ENCODE measurements around the gene TRAPPC8. TPM values are rescaled to one million over a fixed set of nuclear protein-coding genes. Genes with fewer than 3 reads are reported as not detected.
A peak's percentile ranks its signal among the peaks of the same experiment; 100 is the strongest.

Gene TRAPPC8
- total and polyA plus RNA-seq, 10 of the 15 experiments (the other 5 are each of a cell fraction or from before 2014, with no cell fraction given): 13.0 to 75.4 (median 24.8) TPM

DNA sequence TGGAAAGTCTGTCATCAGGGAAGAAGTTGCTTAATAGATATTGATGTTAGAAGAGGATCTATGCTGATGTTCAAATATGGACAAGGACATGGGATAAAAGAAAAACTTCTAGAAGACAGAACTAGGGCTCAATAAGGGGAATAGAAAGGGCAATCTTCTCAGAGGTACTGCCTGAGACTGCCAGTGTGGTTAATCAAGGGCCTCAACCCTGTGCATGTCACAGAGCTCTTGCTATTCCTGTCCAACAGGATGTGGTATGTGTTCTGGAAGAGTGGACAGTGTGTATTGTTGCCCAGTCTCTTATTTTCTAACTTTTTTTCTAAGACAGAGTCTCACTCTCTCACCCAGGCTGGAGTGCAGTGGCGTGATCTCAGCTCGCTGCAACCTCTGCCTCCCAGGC lies 47.9 kb upstream of the TRAPPC8 start:
- no peaks in the 10 kb centered on the region for H3K27me3 ChIP-seq (replicated peaks in 1 of 2; ENCODE audit: control insufficient read depth in 2 of 2, insufficient read depth in 2 of 2, low read length in 1 of 2)
- no peak overlapping the region; the same call in 1 of the 2 replicates for H3K9ac ChIP-seq (ENCODE audit: control insufficient read depth, insufficient read depth, low read length)
- H3K79me2 ChIP-seq (ENCODE audit: control insufficient read depth, insufficient read depth, low read length): no peaks in the 10 kb centered on the region
- H3K27ac ChIP-seq (ENCODE audit: control insufficient read depth, insufficient read depth): no peak overlapping the region
- no peak overlapping the region for H3K4me3 ChIP-seq
- H3K9me3 ChIP-seq (replicated peaks; ENCODE audit: control insufficient read depth, insufficient read depth, low read length): no peaks in the 10 kb centered on the region
- WGBS (ENCODE audit: insufficient coverage, insufficient replicate concordance, low lambda C conversion rate, missing lambda C conversion rate): 37% methylated on average over 2 of the region's 2 CpGs
- ChIA-PET POLR2A (no interaction called here), SMC1A (ENCODE audit: uncharacterized antibody, unreplicated experiment) (no interaction called here), CTCF (interaction anchor here (0.7 kb wide), 1 partner anchor 24 kb away, joined by 3 read pairs; no protein-coding TSS in a partner anchor), RAD21 (ENCODE audit: unreplicated experiment) (no interaction called here)
- BruUV-seq (replicated peaks): no TSS peak
- H3K4me1 ChIP-seq (ENCODE audit: control insufficient read depth, insufficient read depth, low read length): peaks cover 12% of the 10 kb centered on the region
- FAIRE-seq: peak; percentile 81
- in situ Hi-C loops (cut with MboI) (no loop called here), intact Hi-C loops (cut with micrococcal nuclease; ENCODE audit: unreplicated experiment) (loop anchor here (2.0 kb wide), 1 partner anchor 28 kb away; the partner anchor contains the start of gene RNF125)
- H4K20me1 ChIP-seq (ENCODE audit: control insufficient read depth, insufficient read depth): no peaks in the 10 kb centered on the region
- DNase-seq (ENCODE audit: low read depth, low spot score): peak; percentile 62
- H3K36me3 ChIP-seq (ENCODE audit: control insufficient read depth in 2 of 2, insufficient read depth in 2 of 2, low read length in 1 of 2): no peaks in the 10 kb centered on the region
- no peak overlapping the region; the same call in 1 of the 2 replicates for H2AFZ ChIP-seq (ENCODE audit: control insufficient read depth, low read depth, low read length)
- peak overlapping the region; percentile 64 for H3K4me2 ChIP-seq (ENCODE audit: control insufficient read depth, insufficient read depth)
- ATAC-seq: peak; percentile 100
- TF ChIP-seq RUNX3 (IDR thresholded peaks at IDR 0.05; ENCODE audit: low read length) (peak; percentile 92), MEF2A (IDR thresholded peaks at IDR 0.05; ENCODE audit: insufficient read depth, low read depth, low read length) (peak; percentile 81), HDAC6 (IDR thresholded peaks at IDR 0.05; ENCODE audit: unreplicated experiment) (no peak), CHD4 (IDR thresholded peaks at IDR 0.05) (no peak), PAX5 (IDR thresholded peaks at IDR 0.05; ENCODE audit: borderline replicate concordance, low read depth, low read length) (peak; percentile 64; the same call in 1 of the 2 replicates), BCL11A (IDR thresholded peaks at IDR 0.05; ENCODE audit: low read depth, low read length) (peak; percentile 54; the same call in 1 of the 2 replicates), CBX5 (IDR thresholded peaks at IDR 0.05; ENCODE audit: low read depth) (0 out of 2 replicates have a peak, but pooled peaks have one; percentile 38), NFIC (IDR thresholded peaks at IDR 0.05; ENCODE audit: low read depth, low read length) (0 out of 2 replicates have a peak, but pooled peaks have one; percentile 33), IKZF1 (conservative IDR thresholded peaks at IDR 0.05) (peak; percentile 43; the same call in 1 of the 2 replicates), MTA2 (IDR thresholded peaks at IDR 0.05; ENCODE audit: low read depth) (peak; percentile 57; the same call in 1 of the 2 replicates), KAT2A (conservative IDR thresholded peaks at IDR 0.05; ENCODE audit: control insufficient read depth, low read depth, low read length) (no peak), SMC3 (IDR thresholded peaks at IDR 0.05; ENCODE audit: borderline replicate concordance, low read length) (no peak), SPI1 (IDR thresholded peaks at IDR 0.05; ENCODE audit: borderline replicate concordance, insufficient read depth, low read depth, low read length) (0 out of 2 replicates have a peak, but pooled peaks have one; percentile 19), SP1 (IDR thresholded peaks at IDR 0.05; ENCODE audit: low read depth, low read length) (peak; percentile 58), ASH2L (IDR thresholded peaks at IDR 0.05; ENCODE audit: borderline replicate concordance, low read depth) (no peak)
- TF ChIP-seq, protein P1, sequence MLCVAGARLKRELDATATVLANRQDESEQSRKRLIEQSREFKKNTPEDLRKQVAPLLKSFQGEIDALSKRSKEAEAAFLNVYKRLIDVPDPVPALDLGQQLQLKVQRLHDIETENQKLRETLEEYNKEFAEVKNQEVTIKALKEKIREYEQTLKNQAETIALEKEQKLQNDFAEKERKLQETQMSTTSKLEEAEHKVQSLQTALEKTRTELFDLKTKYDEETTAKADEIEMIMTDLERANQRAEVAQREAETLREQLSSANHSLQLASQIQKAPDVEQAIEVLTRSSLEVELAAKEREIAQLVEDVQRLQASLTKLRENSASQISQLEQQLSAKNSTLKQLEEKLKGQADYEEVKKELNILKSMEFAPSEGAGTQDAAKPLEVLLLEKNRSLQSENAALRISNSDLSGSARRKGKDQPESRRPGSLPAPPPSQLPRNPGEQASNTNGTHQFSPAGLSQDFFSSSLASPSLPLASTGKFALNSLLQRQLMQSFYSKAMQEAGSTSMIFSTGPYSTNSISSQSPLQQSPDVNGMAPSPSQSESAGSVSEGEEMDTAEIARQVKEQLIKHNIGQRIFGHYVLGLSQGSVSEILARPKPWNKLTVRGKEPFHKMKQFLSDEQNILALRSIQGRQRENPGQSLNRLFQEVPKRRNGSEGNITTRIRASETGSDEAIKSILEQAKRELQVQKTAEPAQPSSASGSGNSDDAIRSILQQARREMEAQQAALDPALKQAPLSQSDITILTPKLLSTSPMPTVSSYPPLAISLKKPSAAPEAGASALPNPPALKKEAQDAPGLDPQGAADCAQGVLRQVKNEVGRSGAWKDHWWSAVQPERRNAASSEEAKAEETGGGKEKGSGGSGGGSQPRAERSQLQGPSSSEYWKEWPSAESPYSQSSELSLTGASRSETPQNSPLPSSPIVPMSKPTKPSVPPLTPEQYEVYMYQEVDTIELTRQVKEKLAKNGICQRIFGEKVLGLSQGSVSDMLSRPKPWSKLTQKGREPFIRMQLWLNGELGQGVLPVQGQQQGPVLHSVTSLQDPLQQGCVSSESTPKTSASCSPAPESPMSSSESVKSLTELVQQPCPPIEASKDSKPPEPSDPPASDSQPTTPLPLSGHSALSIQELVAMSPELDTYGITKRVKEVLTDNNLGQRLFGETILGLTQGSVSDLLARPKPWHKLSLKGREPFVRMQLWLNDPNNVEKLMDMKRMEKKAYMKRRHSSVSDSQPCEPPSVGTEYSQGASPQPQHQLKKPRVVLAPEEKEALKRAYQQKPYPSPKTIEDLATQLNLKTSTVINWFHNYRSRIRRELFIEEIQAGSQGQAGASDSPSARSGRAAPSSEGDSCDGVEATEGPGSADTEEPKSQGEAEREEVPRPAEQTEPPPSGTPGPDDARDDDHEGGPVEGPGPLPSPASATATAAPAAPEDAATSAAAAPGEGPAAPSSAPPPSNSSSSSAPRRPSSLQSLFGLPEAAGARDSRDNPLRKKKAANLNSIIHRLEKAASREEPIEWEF (IDR thresholded peaks at IDR 0.05; ENCODE audit: insufficient replicate concordance, low read depth, low read length): no peak
- TF ChIP-seq, protein P2, sequence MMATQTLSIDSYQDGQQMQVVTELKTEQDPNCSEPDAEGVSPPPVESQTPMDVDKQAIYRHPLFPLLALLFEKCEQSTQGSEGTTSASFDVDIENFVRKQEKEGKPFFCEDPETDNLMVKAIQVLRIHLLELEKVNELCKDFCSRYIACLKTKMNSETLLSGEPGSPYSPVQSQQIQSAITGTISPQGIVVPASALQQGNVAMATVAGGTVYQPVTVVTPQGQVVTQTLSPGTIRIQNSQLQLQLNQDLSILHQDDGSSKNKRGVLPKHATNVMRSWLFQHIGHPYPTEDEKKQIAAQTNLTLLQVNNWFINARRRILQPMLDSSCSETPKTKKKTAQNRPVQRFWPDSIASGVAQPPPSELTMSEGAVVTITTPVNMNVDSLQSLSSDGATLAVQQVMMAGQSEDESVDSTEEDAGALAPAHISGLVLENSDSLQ (IDR thresholded peaks at IDR 0.05): peak; percentile 11; the same call in 1 of the 2 replicates
- TF ChIP-seq, protein P3, sequence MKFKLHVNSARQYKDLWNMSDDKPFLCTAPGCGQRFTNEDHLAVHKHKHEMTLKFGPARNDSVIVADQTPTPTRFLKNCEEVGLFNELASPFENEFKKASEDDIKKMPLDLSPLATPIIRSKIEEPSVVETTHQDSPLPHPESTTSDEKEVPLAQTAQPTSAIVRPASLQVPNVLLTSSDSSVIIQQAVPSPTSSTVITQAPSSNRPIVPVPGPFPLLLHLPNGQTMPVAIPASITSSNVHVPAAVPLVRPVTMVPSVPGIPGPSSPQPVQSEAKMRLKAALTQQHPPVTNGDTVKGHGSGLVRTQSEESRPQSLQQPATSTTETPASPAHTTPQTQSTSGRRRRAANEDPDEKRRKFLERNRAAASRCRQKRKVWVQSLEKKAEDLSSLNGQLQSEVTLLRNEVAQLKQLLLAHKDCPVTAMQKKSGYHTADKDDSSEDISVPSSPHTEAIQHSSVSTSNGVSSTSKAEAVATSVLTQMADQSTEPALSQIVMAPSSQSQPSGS (IDR thresholded peaks at IDR 0.05; ENCODE audit: low read length): peak; percentile 25; the same call in 1 of the 2 replicates
